Heart left ventricle (tissue), 16 donors: ENCODE results near the gene MXI1. TPM values are rescaled to one million over a fixed set of nuclear protein-coding genes. Genes with fewer than 3 reads are reported as not detected.
A peak's percentile ranks its signal among the peaks of the same experiment; 100 is the strongest.

Experiments
- ATAC-seq, 4 donors: fragments of 200-7000 bp; cut with Tn5 transposase; one replicate each; pipeline ENCODE4 v1.9.1; 2020 to 2022; ENCODE audit warnings: moderate library complexity in 4 of 4, mild to moderate bottlenecking in 3 of 4, moderate number of reproducible peaks in 1 of 4
- DNase-seq, 5 donors: peaks; one replicate each; pipeline ENCODE4 v3.0.0-alpha.2; 2020
- H3K27ac ChIP-seq, 12 donors: fragments of 200-600 bp; sonication (generic) in 4 of 12; one replicate each; pipeline versions ENCODE4 v1.5.0 to v1.8.0; 2016 to 2022; ENCODE audit warnings: mild to moderate bottlenecking in 2 of 12
- H3K27me3 ChIP-seq, 9 donors: fragments of 200-600 bp; sonication (generic) in 2 of 9; one replicate each; pipeline versions ENCODE4 v1.5.1 to v1.8.0; 2016 to 2022; ENCODE audit warnings: mild to moderate bottlenecking in 3 of 9
- H3K36me3 ChIP-seq, 9 donors: fragments of 200-600 bp; sonication (generic) in 2 of 9; one replicate each; pipeline versions ENCODE4 v1.5.0 to v1.8.0; 2018 to 2022; ENCODE audit warnings: mild to moderate bottlenecking in 2 of 9
- H3K4me1 ChIP-seq, 12 donors: fragments of 200-600 bp; sonication (generic) in 4 of 12; one replicate each; pipeline versions ENCODE4 v1.5.0 to v1.8.0; 2016 to 2022; ENCODE audit warnings: mild to moderate bottlenecking in 3 of 12
- H3K4me3 ChIP-seq, 12 donors: fragments of 200-600 bp; sonication (generic) in 4 of 12; one replicate each; pipeline versions ENCODE4 v1.5.0 to v1.8.0; 2017 to 2022; ENCODE audit warnings: mild to moderate bottlenecking in 9 of 12, moderate library complexity in 4 of 12
- H3K9me3 ChIP-seq, 12 donors: fragments of 200-600 bp; sonication (generic) in 4 of 12; one replicate each; pipeline versions ENCODE4 v1.5.0 to v1.8.0; 2016 to 2022; ENCODE audit warnings: mild to moderate bottlenecking in 1 of 12
- POLR2A ChIP-seq, 2 donors: fragments of 450-650 bp; IDR thresholded peaks; one replicate each; pipeline ENCODE4 v1.6.1; 2017; ENCODE audit warnings: antibody characterized with exemption in 2 of 2, mild to moderate bottlenecking in 2 of 2, moderate library complexity in 2 of 2
- WGBS, 4 donors: extraction: QIAGEN DNeasy Blood & Tissue Kit in 2 of 4; methylation state at CpG; one replicate each; pipeline versions ENCODE4 v1.1.5 to v1.1.7; 2013 to 2018; 5-methylcytosine and 5-hydroxymethylcytosine counted together
- intact Hi-C, 10 donors: fragments of 100-400 bp; cut with DNase I; formaldehyde crosslinking; loops; one replicate each; pipeline versions ENCODE4 v1.11.1 to v1.14.2; 2022
- polyA plus RNA-seq, 2 donors: library from polyadenylated mRNA; stranded (reverse); fragments of 200-250 nt; gene quantifications; one replicate each; pipeline ENCODE4 v1.2.3, GENCODE V29; 2013
- total RNA-seq, 9 donors: library from RNA; depleted of rRNA in 2 of 9; stranded (reverse); fragments of >200 nt in 2 of 9; fragmentation: NEBNext Ultra II Directional in 3 of 9; extraction: Animal tissue kit (Norgen Biotek cat#: 25700) in 3 of 9; gene quantifications; one replicate each; pipeline versions ENCODE4 v1.1.0 to v1.2.4, GENCODE V29; 2016 to 2023
- TF ChIP-seq, protein P1 (sequence below), 12 donors: fragments of 200-600 bp; sonication (generic) in 4 of 12; IDR thresholded peaks; one replicate each; pipeline versions ENCODE4 v1.5.0 to v1.8.0; 2018 to 2022; ENCODE audit warnings: antibody characterized with exemption in 12 of 12, mild to moderate bottlenecking in 5 of 12
- donor health status: ischemic (EF 13 %, LVEDD 7.1; RV severe dilation, severe dysfunction).
- donor health status: healthy with polysubstance abuse.
- donor health status: DM: no; HTN: yes; CAD: no.
- donor health status: DM: no; HTN: no; CAD: no.
- donor health status: ischemic (EF 25% LVEDD 6.9; RV normal size, moderate dysfunction).
- donor health status: ischemic (EF 25% LVEDD 5.7; RV mildly dilated, moderate dysfunction).
- donor health status: healthy.
- donor health status: DM: yes; HTN: yes; CAD: no.
- donor health status: ischemic (EF 35%, LVEDD 5.7; RV mildly dilated, moderate dysfunction).
- donor health status: nonischemic (EF 11% LVEDD 7.7; RV severe dilation, severe dysfunction).
- donor health status: DM: yes; HTN: yes; CAD: no.
- donor health status: PGD.
- donor health status: ischemic (EF 29% LVEDD 5.4; RV normal size, mild dysfunction).
- donor health status: nonischemic (EF 23%, LVEDD 6.1; RV moderate dilation, normal function).

MXI1 gene
- total and polyA plus RNA-seq, 11 donors = 20.3 to 83.2 (median 60.6) TPM

DNA sequence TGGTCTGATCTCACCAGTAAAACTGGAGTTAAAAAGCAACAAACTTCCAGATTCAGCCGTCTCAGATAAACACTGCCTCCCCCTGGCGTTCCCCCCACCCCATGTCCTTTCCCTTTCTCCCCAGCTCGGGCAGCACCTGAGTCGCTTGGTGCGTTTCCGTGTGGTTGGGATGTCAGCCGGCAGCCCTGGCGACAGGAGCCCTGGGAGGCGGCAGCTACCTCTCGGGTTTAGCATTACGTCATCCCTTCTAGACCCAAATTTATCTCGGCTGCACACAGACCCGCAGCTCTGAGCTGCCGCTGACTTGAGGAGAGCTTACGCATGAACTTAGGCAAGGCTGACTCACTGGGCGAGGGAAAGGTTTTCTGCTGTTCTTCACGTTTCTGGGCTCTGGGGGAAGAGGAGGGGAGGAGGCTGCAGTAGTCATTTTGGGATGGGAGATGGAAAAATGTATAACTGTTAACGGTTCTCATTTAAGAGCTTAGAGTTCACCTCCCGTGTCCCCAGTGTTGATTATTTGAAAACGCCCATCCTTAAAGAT is 14.4 kb downstream of the MXI1 start:
- Histone ChIP-seq H3K4me1 (peaks cover 13 to 65% (median 42%) of the 10 kb centered on the region in 12 donors), H3K27me3 (no peaks in the 10 kb centered on the region), H3K4me3 (peak overlapping the region; percentile 9 to 58 (median 48)), H3K27ac (peak overlapping the region; percentile 64 to 92 (median 88)), H3K36me3 (no peaks in the 10 kb centered on the region), H3K9me3 (no peaks in the 10 kb centered on the region)
- TF ChIP-seq, protein P1, sequence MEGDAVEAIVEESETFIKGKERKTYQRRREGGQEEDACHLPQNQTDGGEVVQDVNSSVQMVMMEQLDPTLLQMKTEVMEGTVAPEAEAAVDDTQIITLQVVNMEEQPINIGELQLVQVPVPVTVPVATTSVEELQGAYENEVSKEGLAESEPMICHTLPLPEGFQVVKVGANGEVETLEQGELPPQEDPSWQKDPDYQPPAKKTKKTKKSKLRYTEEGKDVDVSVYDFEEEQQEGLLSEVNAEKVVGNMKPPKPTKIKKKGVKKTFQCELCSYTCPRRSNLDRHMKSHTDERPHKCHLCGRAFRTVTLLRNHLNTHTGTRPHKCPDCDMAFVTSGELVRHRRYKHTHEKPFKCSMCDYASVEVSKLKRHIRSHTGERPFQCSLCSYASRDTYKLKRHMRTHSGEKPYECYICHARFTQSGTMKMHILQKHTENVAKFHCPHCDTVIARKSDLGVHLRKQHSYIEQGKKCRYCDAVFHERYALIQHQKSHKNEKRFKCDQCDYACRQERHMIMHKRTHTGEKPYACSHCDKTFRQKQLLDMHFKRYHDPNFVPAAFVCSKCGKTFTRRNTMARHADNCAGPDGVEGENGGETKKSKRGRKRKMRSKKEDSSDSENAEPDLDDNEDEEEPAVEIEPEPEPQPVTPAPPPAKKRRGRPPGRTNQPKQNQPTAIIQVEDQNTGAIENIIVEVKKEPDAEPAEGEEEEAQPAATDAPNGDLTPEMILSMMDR (IDR thresholded peaks at IDR 0.05) = peak in 9 of 12 donors; percentile 6 to 55 (median 24)
- peak in 1 of 2 donors; percentile 38 for TF ChIP-seq POLR2A (IDR thresholded peaks at IDR 0.05)
- intact Hi-C loops = loop anchor here in 7 of 10 donors (1.0 to 10.0 kb wide), 6 partner anchors 10 to 337 kb away; partner anchors contain the start of genes ADD3 (in 2 of the 7) and DUSP5 (in 1 of the 7)
- ATAC-seq (peak; percentile 63 to 71 (median 68)), DNase-seq (peak; percentile 81 to 93 (median 86))
- WGBS, 4 donors = 1 to 7% (median 1%) methylated on average over 20 of the region's 20 CpGs

DNA sequence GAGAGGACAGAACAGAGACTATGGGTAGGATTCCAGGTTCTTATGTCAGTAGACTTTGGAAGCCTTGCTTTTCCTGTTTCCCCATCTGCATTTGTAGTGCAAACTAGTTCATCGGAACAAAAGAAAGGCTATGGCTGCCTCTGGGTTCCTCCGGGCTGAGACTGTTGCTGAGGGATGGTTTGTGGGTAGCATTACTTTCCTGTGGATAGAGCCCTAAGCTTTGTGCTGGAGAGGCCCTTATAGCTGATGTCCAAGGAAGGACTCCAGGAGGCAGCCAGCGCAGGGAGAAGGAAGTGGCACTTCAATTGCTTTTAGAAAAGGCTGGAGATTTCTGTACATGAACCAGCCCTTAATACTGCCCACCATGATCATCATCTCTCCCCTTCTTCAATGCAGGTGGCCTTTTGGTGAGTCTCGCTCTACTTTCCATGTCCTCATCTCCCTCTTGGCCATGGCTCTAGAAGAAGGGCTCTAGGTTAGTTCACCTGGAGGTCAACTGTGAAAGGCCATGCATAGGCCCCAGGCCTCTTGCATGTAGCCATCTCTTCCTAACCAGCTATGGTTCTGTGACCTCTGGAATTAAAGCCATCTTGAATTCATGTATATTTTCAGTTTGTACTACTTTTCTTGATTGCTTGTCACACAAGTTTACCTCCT is 15.4 kb downstream of the MXI1 start:
- TF ChIP-seq, protein P1 (IDR thresholded peaks at IDR 0.05) = no peak
- TF ChIP-seq POLR2A (IDR thresholded peaks at IDR 0.05) = no peak
- Histone ChIP-seq H3K9me3 (no peaks in the 10 kb centered on the region), H3K4me3 (peak overlapping the region in 1 of 12 donors; percentile 45), H3K27ac (peak overlapping the region; percentile 64 to 92 (median 88)), H3K27me3 (no peaks in the 10 kb centered on the region), H3K36me3 (no peaks in the 10 kb centered on the region), H3K4me1 (peaks cover 13 to 59% (median 37%) of the 10 kb centered on the region in 12 donors)
- ATAC-seq (no peak), DNase-seq (no peak)
- WGBS, 4 donors = 70 to 79% (median 74%) methylated on average over 4 of the region's 4 CpGs
- intact Hi-C loops = loop anchor here in 7 of 10 donors (5.0 to 10.0 kb wide), 5 partner anchors 85 to 338 kb away; partner anchors contain the start of genes ADD3 (in 2 of the 7) and DUSP5 (in 1 of the 7)

DNA sequence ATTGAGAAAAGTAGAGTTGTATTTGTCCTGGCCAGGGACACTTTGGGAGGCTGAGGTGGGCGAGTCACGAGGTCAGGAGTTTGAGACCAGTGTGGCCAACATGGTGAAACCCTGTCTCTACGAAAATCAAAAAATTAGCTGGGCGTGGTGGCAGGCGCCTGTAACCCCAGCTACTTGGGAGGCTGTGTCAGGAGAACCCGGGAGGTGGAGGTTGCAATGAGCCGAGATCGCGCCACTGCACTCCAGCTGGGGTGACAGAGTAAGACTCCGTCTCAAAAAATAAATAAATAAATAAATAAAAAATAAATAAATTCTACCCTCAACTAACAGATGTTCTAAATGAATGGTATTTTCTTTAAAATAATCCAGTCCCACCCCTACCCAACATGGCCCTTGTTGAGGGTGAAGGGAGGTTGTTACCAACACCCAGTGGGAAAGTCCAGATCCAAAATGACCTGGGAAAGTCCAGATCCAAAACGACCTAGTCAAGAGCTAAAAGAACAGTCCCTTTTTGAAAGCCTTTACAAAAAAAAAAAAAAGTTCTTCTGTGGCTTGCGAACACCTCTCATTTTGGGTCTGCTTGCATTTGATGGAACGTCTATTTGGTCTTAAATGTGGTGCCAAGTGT is 16.0 kb downstream of the MXI1 start:
- TF ChIP-seq, protein P1 (IDR thresholded peaks at IDR 0.05) = no peak
- TF ChIP-seq POLR2A (IDR thresholded peaks at IDR 0.05) = no peak
- WGBS, 4 donors = 85 to 93% (median 91%) methylated on average over 13 of the region's 13 CpGs
- DNase-seq (no peak), ATAC-seq (no peak)
- H3K27me3 ChIP-seq = no peaks in the 10 kb centered on the region
- H3K4me1 ChIP-seq = peaks cover 13 to 61% (median 42%) of the 10 kb centered on the region in 12 donors
- peak overlapping the region in 7 of 12 donors; percentile 74 to 92 (median 88) for H3K27ac ChIP-seq
- H3K4me3 ChIP-seq = no peak overlapping the region
- H3K9me3 ChIP-seq = no peaks in the 10 kb centered on the region
- peaks cover 0 to 5% (median 2%) of the 10 kb centered on the region in 9 donors for H3K36me3 ChIP-seq
- intact Hi-C loops = loop anchor here in 7 of 10 donors (5.0 to 10.0 kb wide), 5 partner anchors 86 to 339 kb away; partner anchors contain the start of genes ADD3 (in 2 of the 7) and DUSP5 (in 1 of the 7)
